Right atrium auricular region (tissue), 2 donors: ENCODE data around the gene FRY. TPM values are rescaled to one million over a fixed set of nuclear protein-coding genes. Genes with fewer than 3 reads are reported as not detected.

ENCODE experiments used
- DNase-seq: peaks from one replicate; pipeline ENCODE4 v3.0.0-alpha.2; 2019; ENCODE audit warnings: low spot score
- H3K27ac ChIP-seq, 2 donors: fragments of 200-600 bp; sonication (generic); 1 replicate in 1 of 2; 2 replicates in 1 of 2; pipeline ENCODE4 v1.5.1; 2016 to 2019
- H3K27me3 ChIP-seq, 2 donors: fragments of 200-600 bp; sonication (generic); one replicate each; pipeline versions ENCODE4 v1.5.1 to v1.6.0; 2017 to 2019
- H3K36me3 ChIP-seq: fragments of 200-600 bp; sonication (generic); one replicate; pipeline ENCODE4 v1.5.1; 2016
- H3K4me1 ChIP-seq, 2 donors: fragments of 200-600 bp; sonication (generic); one replicate each; pipeline versions ENCODE4 v1.5.1 to v1.6.0; 2017 to 2019
- H3K4me3 ChIP-seq, 2 donors: fragments of 200-600 bp; sonication (generic); 1 replicate in 1 of 2; 2 replicates in 1 of 2; pipeline ENCODE4 v1.5.1; 2017 to 2019; ENCODE audit warnings: mild to moderate bottlenecking in 1 of 2, moderate library complexity in 1 of 2
- H3K9me3 ChIP-seq, 2 donors: fragments of 200-600 bp; sonication (generic); one replicate each; pipeline ENCODE4 v1.5.1; 2019
- total RNA-seq, 2 donors: library from RNA; depleted of rRNA; stranded (reverse); fragments of >200 nt; gene quantifications; one replicate each; pipeline ENCODE4 v1.1.0, GENCODE V29; 2016
- TF ChIP-seq, protein P1 (sequence below), 2 donors: fragments of 200-600 bp; sonication (generic); IDR thresholded peaks; one replicate each; pipeline ENCODE4 v1.5.1; 2019; ENCODE audit warnings: antibody characterized with exemption in 2 of 2

Gene FRY
- total RNA-seq, 2 donors from 2014 or later = 94.8 to 183 TPM

DNA sequence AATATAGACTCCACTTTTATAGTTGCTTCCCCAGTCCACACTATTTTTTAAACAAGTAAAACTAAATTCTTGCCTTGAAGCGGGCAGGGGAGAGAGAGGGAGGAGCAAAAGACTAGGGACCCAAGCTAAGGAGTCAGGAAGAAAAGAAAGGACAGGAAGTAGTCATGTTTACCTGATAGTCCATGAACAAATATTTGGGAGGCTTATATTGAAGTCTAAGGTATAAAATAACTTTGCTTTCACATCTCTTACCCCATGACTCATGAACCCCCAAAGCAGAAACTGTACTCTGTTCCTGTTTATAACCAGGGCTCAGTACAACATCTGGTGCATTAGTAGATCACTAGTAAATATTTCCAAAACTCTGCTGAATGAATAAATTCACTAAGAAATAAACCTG lies 216.3 kb downstream of the FRY start:
- DNase-seq = no peak
- TF ChIP-seq, protein P1, sequence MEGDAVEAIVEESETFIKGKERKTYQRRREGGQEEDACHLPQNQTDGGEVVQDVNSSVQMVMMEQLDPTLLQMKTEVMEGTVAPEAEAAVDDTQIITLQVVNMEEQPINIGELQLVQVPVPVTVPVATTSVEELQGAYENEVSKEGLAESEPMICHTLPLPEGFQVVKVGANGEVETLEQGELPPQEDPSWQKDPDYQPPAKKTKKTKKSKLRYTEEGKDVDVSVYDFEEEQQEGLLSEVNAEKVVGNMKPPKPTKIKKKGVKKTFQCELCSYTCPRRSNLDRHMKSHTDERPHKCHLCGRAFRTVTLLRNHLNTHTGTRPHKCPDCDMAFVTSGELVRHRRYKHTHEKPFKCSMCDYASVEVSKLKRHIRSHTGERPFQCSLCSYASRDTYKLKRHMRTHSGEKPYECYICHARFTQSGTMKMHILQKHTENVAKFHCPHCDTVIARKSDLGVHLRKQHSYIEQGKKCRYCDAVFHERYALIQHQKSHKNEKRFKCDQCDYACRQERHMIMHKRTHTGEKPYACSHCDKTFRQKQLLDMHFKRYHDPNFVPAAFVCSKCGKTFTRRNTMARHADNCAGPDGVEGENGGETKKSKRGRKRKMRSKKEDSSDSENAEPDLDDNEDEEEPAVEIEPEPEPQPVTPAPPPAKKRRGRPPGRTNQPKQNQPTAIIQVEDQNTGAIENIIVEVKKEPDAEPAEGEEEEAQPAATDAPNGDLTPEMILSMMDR (IDR thresholded peaks at IDR 0.05) = no peak
- H3K4me3 ChIP-seq = no peak overlapping the region
- peaks cover 24% of the 10 kb centered on the region for H3K36me3 ChIP-seq
- no peaks in the 10 kb centered on the region for H3K9me3 ChIP-seq
- H3K27me3 ChIP-seq = no peaks in the 10 kb centered on the region
- peak overlapping the region; percentile 8 to 57 for H3K27ac ChIP-seq
- H3K4me1 ChIP-seq = peaks cover 0 to 18% of the 10 kb centered on the region in 2 donors

DNA sequence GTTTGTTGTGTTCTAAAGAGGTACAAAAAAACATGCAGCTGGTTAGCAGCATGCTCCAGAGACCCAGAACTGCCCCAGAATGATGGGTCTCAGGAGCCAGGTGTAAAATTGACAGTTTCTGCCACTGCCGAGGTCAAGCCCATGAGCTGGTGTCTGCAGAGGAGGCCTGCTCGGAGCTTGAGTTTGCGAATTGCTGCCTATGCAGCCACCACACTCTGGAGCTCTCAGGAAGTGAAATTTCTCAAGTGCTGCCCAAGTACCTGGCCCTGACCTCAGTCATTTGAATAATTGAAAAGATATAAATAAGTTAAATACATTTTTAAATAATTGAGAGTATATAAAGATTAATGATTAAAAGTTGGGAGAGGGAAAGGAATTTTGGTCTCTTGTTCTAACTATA lies 217.2 kb downstream of the FRY start:
- no peak overlapping the region for H3K4me3 ChIP-seq
- no peaks in the 10 kb centered on the region for H3K27me3 ChIP-seq
- no peaks in the 10 kb centered on the region for H3K9me3 ChIP-seq
- no peak for DNase-seq
- H3K27ac ChIP-seq = no peak overlapping the region
- H3K4me1 ChIP-seq = peaks cover 0 to 26% of the 10 kb centered on the region in 2 donors
- peaks cover 21% of the 10 kb centered on the region for H3K36me3 ChIP-seq
- TF ChIP-seq, protein P1 (IDR thresholded peaks at IDR 0.05) = no peak

DNA sequence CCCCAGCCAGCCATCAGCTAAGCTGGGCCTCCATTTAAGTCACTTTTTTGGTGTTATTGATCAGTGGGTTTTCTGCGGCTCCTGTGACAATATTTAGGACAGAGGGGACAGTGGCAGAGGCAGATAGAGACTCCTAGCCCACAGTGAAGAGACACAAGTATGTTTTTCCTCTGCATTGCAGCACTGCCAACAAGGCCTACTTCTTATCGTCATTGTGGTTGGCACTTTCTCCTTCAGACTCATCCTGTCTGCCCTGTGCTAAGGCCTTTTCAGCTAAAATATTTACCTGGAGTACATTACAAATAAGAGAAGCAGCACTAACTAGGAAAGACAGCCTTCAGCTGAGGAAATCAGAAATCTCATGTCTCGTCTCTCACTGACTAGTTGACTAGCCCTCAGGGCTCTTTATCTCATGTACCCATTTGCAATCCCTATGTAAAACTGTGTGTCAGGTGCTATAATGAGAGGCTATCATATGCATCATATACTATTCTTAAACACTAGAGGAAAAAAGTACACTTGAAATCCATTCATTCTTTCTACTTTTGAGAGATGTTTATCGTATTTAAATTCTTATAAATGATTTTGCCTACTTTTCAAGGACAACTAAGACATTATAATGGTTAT lies 221.4 kb downstream of the FRY start:
- TF ChIP-seq, protein P1 (IDR thresholded peaks at IDR 0.05) = no peak
- Histone ChIP-seq H3K27ac (peak overlapping the region; percentile 79 to 87), H3K36me3 (peaks cover 16% of the 10 kb centered on the region), H3K4me1 (peaks cover 0 to 28% of the 10 kb centered on the region in 2 donors), H3K27me3 (no peaks in the 10 kb centered on the region), H3K9me3 (no peaks in the 10 kb centered on the region), H3K4me3 (no peak overlapping the region)
- DNase-seq = no peak

DNA sequence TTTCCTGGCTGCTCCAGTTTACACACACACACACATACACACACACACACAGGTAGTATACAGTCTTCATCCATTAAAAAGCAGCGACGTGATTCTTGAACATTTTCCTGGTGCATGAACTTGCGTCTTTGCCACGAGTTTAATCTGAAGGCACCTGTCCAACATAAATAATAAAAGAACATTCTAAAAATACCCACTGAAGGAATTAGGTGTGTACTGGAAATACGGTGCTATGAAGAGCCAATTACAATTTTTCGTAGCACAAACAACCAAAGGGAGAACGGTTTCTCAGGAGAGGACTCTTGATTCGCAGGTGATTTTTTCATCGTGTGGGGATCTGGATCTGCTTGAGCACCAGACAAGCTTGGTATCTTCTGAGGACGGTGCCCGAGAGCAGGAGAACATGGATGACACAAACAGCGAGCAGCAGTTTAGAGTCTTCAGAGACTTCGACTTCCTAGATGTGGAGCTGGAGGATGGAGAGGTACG lies 222.4 kb downstream of the FRY start:
- Histone ChIP-seq H3K36me3 (peaks cover 11% of the 10 kb centered on the region), H3K27me3 (no peaks in the 10 kb centered on the region), H3K27ac (peak overlapping the region; percentile 79 to 87), H3K4me1 (peaks cover 0 to 31% of the 10 kb centered on the region in 2 donors), H3K9me3 (no peaks in the 10 kb centered on the region), H3K4me3 (peak overlapping the region; percentile 11 to 38)
- TF ChIP-seq, protein P1 (IDR thresholded peaks at IDR 0.05) = no peak
- DNase-seq = no peak

DNA sequence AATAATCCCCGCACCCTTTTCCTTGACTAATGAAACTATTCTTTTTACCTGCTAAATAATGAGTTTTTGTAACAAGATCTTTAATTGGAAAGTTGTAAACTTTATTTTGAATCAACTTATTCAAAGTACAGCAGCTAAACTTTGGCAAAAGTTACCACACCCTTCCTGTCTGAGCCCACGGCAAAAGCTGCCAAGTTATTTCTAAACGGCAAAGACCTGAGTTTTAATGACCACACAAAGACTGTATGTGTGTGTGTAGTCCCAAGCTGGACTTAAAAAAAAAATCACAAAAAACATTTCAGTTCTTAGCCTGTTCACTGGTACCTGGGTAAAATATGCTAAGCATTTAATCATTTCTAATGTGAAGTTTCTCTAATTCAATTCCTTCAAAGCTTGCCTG lies 222.8 kb downstream of the FRY start:
- TF ChIP-seq, protein P1 (IDR thresholded peaks at IDR 0.05) = no peak
- peaks cover 10% of the 10 kb centered on the region for H3K36me3 ChIP-seq

More for the DNA sequence above, 222.8 kb downstream of the FRY start:
- Histone ChIP-seq H3K4me3 (peak overlapping the region; percentile 11 to 38), H3K4me1 (peaks cover 0 to 35% of the 10 kb centered on the region in 2 donors), H3K27ac (peak overlapping the region; percentile 79 to 87), H3K9me3 (no peaks in the 10 kb centered on the region), H3K27me3 (no peaks in the 10 kb centered on the region)
- no peak for DNase-seq
